Mucosa of stomach (tissue), 1 donor: Measurements from ENCODE around the gene GAS6.

Source experiments
- H3K27me3 ChIP-seq: one replicate; pipeline ENCODE4 v1.7.0; 2013; ENCODE audit warnings: mild to moderate bottlenecking, low read length; ENCODE audit not compliant: control insufficient read depth, insufficient read depth
- H3K36me3 ChIP-seq: one replicate; pipeline ENCODE4 v1.7.0; 2013; ENCODE audit warnings: low read length; ENCODE audit not compliant: control insufficient read depth, insufficient read depth
- H3K4me1 ChIP-seq: one replicate; pipeline ENCODE4 v1.7.0; 2013; ENCODE audit warnings: mild to moderate bottlenecking, low read length; ENCODE audit not compliant: control insufficient read depth, insufficient read depth
- H3K4me3 ChIP-seq: one replicate; pipeline ENCODE4 v1.7.0; 2013; ENCODE audit warnings: low read length
- H3K9ac ChIP-seq: one replicate; pipeline ENCODE4 v1.7.0; 2013; ENCODE audit warnings: mild to moderate bottlenecking, low read length, moderate library complexity
- H3K9me3 ChIP-seq: one replicate; pipeline ENCODE4 v1.7.0; 2013; ENCODE audit warnings: mild to moderate bottlenecking, low read length, moderate library complexity; ENCODE audit not compliant: control insufficient read depth
- donor health status: Pancreatic carcinoma.

The GAS6 gene

GRCh38 chr13:113861433-113862030 is 2.3 kb downstream of the GAS6 start:
- Histone ChIP-seq H3K4me3 (no peak overlapping the region), H3K9ac (no peak overlapping the region), H3K9me3 (no peaks in the 10 kb centered on the region), H3K36me3 (no peaks in the 10 kb centered on the region), H3K4me1 (peaks cover 48% of the 10 kb centered on the region), H3K27me3 (peaks cover 6% of the 10 kb centered on the region)

GRCh38 chr13:113860665-113861432 is 3.0 kb downstream of the GAS6 start:
- H3K9me3 ChIP-seq, result no peaks in the 10 kb centered on the region
- no peaks in the 10 kb centered on the region for H3K36me3 ChIP-seq
- peaks cover 6% of the 10 kb centered on the region for H3K27me3 ChIP-seq
- peaks cover 50% of the 10 kb centered on the region for H3K4me1 ChIP-seq
- no peak overlapping the region for H3K4me3 ChIP-seq
- H3K9ac ChIP-seq, result peak overlapping the region; percentile 30

- Histone ChIP-seq H3K9me3 (no peaks in the 10 kb centered on the region), H3K36me3 (no peaks in the 10 kb centered on the region), H3K9ac (peak overlapping the region; percentile 30), H3K4me1 (peaks cover 52% of the 10 kb centered on the region), H3K4me3 (no peak overlapping the region), H3K27me3 (peaks cover 6% of the 10 kb centered on the region)
Measured at GRCh38 chr13:113860051-113860664, 3.7 kb downstream of the GAS6 start.

DNA sequence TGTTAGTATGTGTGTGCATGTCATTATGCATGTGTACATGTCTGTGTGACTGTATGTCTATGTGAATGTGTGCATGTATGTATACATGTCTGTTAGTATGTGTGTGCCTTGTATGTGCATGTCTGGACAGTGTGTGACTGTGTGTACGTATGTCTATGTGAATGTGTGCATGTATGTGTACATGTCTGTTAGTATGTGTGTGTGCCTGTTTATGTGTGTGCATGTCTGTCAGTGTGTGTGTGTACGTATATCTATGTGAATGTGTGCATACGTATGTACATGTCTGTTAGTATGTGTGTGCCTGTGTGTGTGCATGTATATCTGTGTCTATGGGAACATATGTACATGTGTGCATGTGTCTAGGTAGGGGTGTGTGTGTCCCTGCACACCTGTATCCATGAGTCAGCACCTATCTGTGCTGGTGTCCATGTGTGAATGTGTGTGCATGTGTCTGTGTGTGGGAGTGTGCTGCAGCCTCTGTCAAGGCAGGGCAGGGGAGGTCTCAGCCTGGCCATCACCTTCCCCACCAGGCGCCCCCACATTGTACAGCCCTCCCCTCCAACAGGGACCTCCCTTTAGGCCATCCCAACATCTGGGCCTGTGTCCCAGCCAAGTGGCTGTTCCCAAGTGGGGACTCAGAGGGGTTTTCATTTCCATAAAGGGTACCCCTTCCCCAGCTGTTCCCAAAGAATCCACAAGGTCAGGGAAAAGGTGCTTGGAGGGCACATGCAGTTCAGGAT is 4.4 kb downstream of the GAS6 start:
- H3K27me3 ChIP-seq, result peaks cover under 1% of the 10 kb centered on the region
- no peak overlapping the region for H3K4me3 ChIP-seq
- no peaks in the 10 kb centered on the region for H3K9me3 ChIP-seq
- H3K9ac ChIP-seq, result peak overlapping the region; percentile 3
- no peaks in the 10 kb centered on the region for H3K36me3 ChIP-seq
- H3K4me1 ChIP-seq, result peaks cover 52% of the 10 kb centered on the region

GRCh38 chr13:113857531-113858195 is 6.2 kb downstream of the GAS6 start:
- peaks cover 65% of the 10 kb centered on the region for H3K4me1 ChIP-seq
- no peak overlapping the region for H3K9ac ChIP-seq

DNA sequence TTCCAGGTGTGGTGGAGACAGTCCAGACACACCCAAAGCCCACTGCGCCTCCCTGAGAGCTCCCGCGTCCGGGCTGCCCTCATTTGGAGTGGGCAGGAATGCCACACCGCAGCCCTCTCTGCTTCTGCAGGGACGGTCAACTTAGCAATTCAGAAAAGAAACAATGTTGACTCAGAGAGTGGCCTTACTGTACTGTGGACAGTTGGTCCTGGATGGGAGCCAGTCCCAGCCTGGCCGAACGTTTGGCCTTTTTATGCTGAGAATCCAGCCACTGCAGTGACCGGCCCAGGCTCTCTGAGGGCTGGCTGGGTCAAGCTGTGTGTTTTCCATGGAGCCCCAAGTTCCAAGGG is 7.2 kb downstream of the GAS6 start:
- Histone ChIP-seq H3K4me3 (no peak overlapping the region), H3K27me3 (no peaks in the 10 kb centered on the region), H3K4me1 (peaks cover 59% of the 10 kb centered on the region), H3K9me3 (no peaks in the 10 kb centered on the region), H3K36me3 (no peaks in the 10 kb centered on the region), H3K9ac (no peak overlapping the region)

More at GRCh38 chr13:113857531-113858195, 6.2 kb downstream of the GAS6 start:
- H3K9me3 ChIP-seq, result no peaks in the 10 kb centered on the region
- H3K36me3 ChIP-seq, result no peaks in the 10 kb centered on the region
- H3K4me3 ChIP-seq, result no peak overlapping the region
- no peaks in the 10 kb centered on the region for H3K27me3 ChIP-seq

DNA sequence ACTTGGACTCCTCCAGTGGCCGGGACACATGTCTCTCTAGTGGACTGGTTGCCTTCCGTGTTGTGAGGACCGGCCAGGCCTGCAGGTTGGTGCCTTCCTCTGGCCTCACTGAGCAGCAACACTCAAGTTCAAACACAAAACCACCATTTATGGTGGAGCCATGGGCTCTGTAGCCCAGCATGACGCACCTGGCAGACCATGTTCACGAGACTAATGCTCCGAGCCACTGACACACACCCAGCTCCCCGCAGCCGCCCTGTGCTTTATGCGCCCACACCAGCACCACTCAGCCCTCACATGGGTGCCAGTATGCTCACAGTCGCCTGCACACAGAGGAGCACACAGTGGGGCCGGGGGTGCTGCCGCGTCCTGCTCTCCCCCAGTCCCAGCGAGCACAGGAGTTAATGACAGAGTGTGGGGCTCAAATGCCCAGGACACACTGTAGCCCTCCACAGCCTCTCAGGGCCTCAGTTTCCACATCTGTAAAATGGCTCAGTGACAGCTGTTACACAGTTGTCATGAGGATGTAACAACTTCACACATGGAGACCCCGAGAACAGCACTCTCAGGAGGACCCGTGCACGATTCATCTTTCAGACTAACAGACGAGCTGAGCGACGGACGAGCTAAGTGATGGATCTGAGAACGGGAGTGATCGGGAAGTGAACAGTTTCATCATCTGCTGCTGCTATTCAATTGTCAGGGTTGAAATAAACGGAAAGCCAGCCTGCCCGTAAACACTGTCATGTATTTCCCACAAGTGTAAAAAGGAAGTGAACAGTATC is 7.8 kb downstream of the GAS6 start:
- no peak overlapping the region for H3K4me3 ChIP-seq
- no peaks in the 10 kb centered on the region for H3K36me3 ChIP-seq
- H3K27me3 ChIP-seq, result no peaks in the 10 kb centered on the region
- H3K9me3 ChIP-seq, result no peaks in the 10 kb centered on the region
- peaks cover 53% of the 10 kb centered on the region for H3K4me1 ChIP-seq
- no peak overlapping the region for H3K9ac ChIP-seq

DNA sequence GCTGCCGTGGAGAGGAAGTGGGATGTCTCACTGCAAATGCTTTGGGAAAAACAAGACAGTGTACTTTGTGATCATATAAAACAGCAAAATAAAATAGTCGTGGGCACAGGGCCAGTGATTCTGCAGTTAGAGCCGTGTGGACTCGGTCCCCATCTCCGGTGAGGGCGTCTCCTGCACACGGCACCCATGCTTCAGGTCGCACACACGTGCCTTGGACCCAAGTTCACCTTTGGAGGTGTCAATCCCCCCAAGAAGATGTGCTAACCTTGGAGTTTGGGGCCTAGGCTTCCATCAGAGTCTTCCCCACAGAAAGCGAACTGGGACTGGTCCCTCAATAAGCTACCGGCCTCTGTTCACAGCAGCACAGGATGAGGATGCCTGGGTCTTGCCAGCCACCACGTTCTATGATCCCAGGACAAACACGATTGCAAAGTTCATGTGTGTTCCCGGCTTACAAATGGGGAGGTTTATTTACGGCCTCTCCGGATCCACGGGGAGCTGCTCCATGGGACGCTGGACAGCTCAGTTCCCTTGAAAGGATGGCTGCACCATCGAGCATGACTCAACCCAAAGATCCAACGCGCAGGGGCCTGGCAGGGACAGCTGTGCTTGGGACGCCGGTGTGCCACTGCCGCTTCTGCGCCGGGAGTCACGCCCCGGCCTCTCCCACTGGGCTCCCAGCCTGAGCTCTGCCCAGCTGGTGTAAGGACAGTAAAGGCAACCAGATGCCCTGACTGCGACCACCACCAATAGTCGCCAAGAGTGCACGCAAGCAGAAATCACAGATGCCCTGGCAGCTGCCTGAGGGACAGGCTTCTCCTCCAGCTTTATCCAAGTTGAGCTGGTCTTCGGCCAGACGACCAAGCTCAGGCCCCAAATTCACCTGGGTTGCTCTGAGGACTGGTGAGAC is 8.6 kb downstream of the GAS6 start:
- Histone ChIP-seq H3K9ac (no peak overlapping the region), H3K9me3 (no peaks in the 10 kb centered on the region), H3K4me1 (peaks cover 45% of the 10 kb centered on the region), H3K4me3 (no peak overlapping the region), H3K27me3 (no peaks in the 10 kb centered on the region), H3K36me3 (no peaks in the 10 kb centered on the region)

- Histone ChIP-seq H3K27me3 (no peaks in the 10 kb centered on the region), H3K4me3 (no peak overlapping the region), H3K9me3 (no peaks in the 10 kb centered on the region), H3K9ac (no peak overlapping the region), H3K36me3 (no peaks in the 10 kb centered on the region), H3K4me1 (peaks cover 38% of the 10 kb centered on the region)
Measured at GRCh38 chr13:113854238-113855011, 9.5 kb downstream of the GAS6 start.
